Measurements from ENCODE around the gene AFDN.

Gene AFDN

DNA sequence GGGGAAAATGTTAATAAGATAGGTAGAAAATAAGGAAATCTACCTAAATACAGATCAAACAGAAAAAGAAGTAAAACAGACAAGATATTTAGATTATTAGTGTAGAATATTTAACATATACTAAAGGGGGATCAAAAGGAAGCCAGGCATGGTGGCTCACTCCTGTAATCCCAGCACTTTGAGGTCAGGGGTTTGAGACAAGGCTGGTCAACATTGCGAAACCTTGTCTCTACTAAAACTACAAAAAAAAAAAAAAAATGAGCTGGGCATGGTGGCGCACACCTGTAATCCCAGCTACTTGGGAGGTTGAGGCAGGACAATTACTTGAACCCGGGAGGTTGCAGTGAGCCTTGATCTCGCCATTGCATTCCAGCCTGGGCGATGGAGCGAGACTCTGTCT, 55.5 kb downstream of the AFDN start:
- DNase-seq, result no peak

- no peak for DNase-seq
These were observed 61.4 kb downstream of the AFDN start for GRCh38 chr6:167888098-167888497.

DNA sequence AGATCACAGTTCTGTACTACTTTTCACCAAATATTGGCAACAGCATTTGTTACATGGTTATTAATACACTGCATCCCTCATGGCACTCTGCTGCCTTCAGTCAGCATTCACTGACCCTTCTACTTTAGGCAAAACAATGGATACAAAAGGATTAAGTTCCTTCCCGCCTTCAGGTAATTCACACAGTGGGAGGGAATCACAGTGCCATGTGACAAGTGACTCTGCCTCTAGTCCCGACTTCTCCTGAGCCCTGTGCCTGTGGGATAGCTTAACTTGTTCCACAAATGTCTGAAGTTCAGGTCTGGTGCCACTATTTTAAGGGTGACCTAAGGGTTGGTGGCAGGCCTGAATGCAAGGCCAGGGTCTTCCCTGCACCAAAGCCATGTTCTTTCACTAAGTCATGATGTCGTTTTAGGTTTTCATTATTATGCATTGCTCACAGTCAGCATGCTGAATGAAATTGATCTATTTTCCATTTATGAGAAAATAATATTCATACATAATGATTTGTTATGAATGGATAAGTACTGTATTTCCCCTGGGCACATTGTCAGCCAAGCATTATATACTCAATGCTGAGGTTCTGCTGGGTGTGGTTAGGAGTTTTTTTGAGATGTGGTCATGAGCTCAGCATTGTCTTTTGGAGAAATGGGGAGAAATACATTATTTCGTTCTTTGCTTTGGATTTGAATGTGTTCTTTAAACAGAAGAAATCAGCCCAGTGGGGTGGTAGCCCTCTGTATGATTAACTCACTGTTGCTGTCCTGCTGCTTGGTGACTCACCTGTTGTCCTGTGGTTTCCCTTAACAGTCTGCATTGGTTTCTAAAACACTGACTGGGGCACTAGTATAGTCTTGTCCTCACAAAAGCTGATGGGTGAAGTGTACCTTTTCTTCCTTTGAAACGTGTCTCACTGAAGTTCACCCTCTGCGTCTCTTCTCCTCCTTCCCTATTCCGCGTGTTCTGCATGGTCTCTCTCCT, 66.4 kb downstream of the AFDN start:
- DNase-seq, result no peak

DNA sequence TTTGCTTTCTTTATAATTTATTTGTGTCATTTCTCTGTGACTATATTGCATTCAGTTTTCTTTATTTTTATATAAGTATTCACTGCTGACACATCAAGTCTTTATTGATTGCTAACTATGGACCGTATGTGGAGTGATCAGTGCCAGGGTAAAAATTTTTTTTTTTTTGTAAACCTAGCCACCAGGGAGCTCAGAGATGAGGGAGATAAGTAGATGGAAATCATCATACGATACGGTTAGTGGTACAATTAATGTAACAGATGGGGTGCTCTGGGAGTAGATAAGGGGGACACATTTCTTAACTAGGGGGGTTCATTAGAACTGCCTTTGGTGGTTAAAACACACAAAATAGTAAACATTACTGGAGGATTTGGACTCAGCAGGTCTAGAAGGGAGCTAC, 68.3 kb downstream of the AFDN start:
- no peak for DNase-seq

GRCh38 chr6:167896648-167897047, 69.9 kb downstream of the AFDN start:
- no peak for DNase-seq

DNA sequence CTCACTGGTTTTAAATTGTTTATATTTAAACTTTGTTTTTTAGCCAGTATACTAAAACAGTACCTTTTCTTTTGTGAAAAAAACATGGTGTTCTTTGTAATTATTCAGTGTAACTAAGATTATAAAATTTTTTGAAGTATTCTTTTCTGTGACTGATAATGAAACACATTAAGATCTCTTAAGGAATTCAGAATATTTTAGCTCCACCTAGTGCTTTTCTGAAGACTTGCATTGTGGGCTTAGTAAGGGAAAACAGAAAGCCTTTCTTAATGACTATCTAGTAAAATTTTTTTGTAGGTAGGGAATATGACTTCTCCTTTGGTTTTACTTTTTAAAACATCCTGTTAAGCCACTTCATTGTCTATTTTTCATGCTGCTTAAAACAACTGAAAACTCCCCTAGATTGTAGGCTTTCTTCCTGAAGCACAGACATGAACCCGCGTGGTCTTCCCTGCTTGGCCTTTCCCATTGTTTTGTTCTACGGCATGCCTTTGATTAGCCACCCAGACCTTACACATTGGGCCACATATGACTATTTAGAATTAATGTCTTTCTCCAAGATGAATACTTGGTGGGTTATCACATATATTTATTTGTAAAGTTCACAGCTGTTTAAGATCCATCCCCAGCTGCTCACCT, 72.1 kb downstream of the AFDN start:
- no peak for DNase-seq

GRCh38 chr6:167904791-167905190, 78.1 kb downstream of the AFDN start:
- DNase-seq, result no peak

GRCh38 chr6:167906899-167907298, 80.2 kb downstream of the AFDN start:
- DNase-seq, result no peak

- no peak for DNase-seq
These were observed 81.3 kb downstream of the AFDN start for GRCh38 chr6:167907837-167908681.

- DNase-seq, result no peak
These were observed 83.3 kb downstream of the AFDN start for GRCh38 chr6:167910007-167910406.

DNA sequence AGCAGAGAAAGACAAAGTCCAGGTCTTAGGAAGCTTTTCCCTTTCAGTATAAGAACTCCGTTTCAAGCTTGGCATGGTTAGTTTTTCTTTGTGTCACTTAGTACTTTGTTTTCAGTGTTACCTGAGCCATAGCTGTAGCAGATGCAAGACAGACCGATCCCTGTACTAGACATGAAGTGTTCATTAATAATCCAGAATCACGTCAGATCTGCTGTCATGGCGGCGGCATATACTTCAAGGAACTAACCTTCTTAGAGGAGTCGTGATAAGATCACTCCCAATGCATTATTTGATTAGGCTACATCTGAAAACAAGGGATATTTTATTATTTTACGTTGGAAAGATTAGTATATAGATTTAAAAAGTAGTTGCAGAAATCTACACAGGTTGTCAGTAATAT, 83.9 kb downstream of the AFDN start:
- DNase-seq, result no peak

DNA sequence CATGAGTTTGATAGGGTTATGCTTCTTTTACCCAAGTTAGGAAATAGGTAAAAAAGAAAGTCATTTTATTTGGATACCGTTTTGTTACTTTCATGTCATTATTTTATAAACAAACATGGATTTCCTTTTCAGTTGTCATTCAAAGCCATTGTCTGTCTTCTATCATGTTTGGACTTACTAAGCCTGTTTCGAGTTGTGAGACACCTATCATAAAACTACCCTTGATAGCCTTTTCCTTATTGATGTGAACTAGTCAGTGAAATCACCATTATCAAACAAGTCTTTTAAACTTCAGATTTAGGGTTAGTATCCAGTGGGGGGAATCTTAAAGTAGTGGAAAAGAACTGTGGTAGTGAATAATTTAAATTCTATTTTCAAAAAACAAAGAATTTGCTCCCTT, 85.8 kb downstream of the AFDN start:
- no peak for DNase-seq

- DNase-seq, result no peak
These were observed 87.0 kb downstream of the AFDN start for GRCh38 chr6:167913699-167914098.

- no peak for DNase-seq
These were observed 88.4 kb downstream of the AFDN start for GRCh38 chr6:167915139-167915538.

DNA sequence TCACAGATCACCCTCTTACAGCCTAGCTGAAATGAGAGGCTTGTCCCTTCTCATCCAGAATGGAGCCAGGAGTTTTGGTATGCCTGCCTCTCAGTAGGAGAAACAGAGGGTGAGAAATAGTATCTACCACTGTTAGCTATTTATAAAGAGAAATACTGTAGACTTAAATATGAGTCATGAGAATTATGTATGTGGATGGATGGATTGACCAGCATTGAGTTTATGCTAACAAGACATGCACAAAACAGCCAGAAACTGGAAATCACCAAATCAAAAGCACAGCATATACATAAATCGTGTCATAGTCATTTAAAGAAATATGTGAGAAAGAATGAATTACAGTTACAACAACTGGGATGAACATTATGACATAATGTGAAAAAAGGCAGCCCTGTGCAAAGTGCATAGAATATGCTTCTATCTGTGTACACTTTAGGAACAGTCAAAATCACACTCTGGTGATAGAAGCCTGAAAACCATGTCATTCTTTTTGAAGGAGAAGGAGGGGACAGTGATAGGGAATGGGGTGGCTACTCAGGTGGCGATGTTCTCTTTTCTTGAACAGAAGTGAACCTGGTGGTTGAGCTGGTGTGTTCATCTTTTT, 90.9 kb downstream of the AFDN start:
- DNase-seq, result no peak

DNA sequence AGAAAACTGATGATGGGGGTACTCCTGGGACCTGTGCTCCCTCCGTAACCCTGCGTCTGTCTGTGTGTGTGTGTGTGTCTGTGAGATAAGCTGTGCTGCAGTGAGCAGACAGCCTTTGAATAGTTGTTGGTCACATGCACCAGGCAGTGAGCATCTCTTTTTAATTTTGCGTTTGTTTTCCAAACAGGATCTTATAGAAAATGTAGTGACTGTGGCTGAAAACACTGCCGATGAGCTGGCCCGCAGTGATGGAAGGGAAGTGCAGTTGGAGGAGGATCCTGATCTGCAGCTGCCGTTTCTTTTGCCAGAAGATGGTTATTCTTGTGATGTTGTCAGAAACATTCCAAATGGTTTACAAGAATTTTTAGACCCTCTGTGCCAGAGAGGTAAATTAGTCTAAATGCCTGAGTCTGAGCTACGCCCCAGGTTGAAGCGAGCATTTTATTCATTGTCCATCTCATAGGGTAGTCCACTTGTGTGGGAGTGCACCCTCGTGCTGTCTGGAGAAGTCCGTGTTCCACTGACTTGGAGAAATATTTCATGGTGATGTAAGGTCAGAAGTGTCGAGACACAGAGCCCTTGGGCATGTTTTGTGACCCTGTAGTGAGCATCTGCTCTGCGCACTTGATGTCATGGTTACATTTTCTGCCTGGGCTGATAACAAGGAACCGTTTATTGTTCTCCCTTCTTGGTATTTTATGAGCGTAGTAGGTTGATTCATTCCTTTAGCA, 92.0 kb downstream of the AFDN start:
- no peak for DNase-seq

- DNase-seq, result no peak
These were observed 92.6 kb downstream of the AFDN start for GRCh38 chr6:167919349-167919748.

DNA sequence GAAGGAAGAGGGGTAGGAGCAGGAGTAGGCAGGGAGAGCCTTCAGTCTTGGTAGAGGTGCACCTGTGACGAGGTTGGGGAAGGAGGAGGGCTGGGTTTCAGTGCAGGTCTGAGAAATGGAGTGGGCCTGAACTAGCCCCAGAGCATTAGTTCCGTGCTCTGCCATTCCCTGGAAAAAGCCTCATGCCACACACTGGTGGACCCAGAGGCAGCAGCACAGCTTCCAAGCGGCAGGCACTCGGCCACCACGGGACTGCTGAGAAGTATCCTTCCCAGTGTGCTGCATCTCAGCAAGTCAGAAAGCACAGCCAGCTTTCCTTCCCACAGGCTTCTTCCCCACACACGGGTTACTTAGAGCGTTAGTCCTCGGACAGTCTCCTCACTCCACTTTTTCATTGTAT, 93.5 kb downstream of the AFDN start:
- DNase-seq, result no peak

- no peak for DNase-seq
These were observed 95.1 kb downstream of the AFDN start for GRCh38 chr6:167921831-167922230.

GRCh38 chr6:167925026-167925425, 98.3 kb downstream of the AFDN start:
- DNase-seq, result no peak

- no peak for DNase-seq
These were observed 100.5 kb downstream of the AFDN start for GRCh38 chr6:167927246-167927645.

DNA sequence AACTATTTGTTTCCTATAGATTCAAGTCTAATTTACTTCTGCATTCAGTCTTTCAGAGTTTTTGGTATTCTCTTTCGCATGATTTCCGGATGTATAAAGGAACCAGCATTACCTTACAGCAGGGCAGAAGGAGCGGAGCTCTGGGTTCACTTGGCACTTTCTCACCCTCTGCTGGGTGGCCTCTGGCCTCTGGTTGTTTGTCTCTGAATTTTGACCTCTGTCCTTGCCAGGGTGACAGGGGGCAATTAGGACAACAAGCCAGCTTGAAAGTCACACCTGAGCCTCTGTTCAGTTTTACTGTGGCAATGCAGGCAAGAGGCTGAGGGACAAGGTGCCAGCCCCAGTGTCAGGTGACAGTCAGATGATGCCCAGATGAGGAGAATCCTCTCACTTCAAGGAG, 101.4 kb downstream of the AFDN start:
- no peak for DNase-seq
